Ascending aorta (tissue), 2 donors: Measurements from ENCODE around the gene TUT1. TPM values are rescaled to one million over a fixed set of nuclear protein-coding genes. Genes with fewer than 3 reads are reported as not detected.

ENCODE experiments used
- DNase-seq, 2 donors: peaks; one replicate each; pipeline ENCODE4 v3.0.0-alpha.2; 2019; ENCODE audit warnings: low spot score in 2 of 2
- H3K27ac ChIP-seq, 2 donors: fragments of 200-600 bp; sonication (generic); one replicate each; pipeline ENCODE4 v1.5.1; 2016 to 2017; ENCODE audit warnings: mild to moderate bottlenecking in 1 of 2
- H3K27me3 ChIP-seq: fragments of 200-600 bp; sonication (generic); one replicate; pipeline ENCODE4 v1.5.1; 2017
- H3K36me3 ChIP-seq, 2 donors: fragments of 200-600 bp; sonication (generic); one replicate each; pipeline ENCODE4 v1.5.1; 2016
- H3K4me1 ChIP-seq, 2 donors: fragments of 200-600 bp; sonication (generic); one replicate each; pipeline ENCODE4 v1.5.1; 2016 to 2017; ENCODE audit warnings: mild to moderate bottlenecking in 1 of 2
- H3K4me3 ChIP-seq, 2 donors: fragments of 200-600 bp; sonication (generic); one replicate each; pipeline ENCODE4 v1.5.1; 2016 to 2017; ENCODE audit warnings: mild to moderate bottlenecking in 1 of 2
- H3K9me3 ChIP-seq, 2 donors: fragments of 200-600 bp; sonication (generic); one replicate each; pipeline ENCODE4 v1.5.1; 2016
- CTCF ChIP-seq, 3 experiments: fragments of 200-600 bp in 2 of 3; fragments of 450-650 bp in 1 of 3; sonication (generic) in 2 of 3; IDR thresholded peaks; one replicate each; pipeline ENCODE4 v1.5.1; 2016 to 2019; ENCODE audit warnings: antibody characterized with exemption in 3 of 3, mild to moderate bottlenecking in 1 of 3, moderate library complexity in 1 of 3
- intact Hi-C: fragments of 100-400 bp; cut with DNase I; formaldehyde crosslinking; loops from one replicate; pipeline ENCODE4 v1.15.1; 2023
- total RNA-seq: library from RNA; depleted of rRNA; stranded (reverse); fragments of >200 nt; gene quantifications from one replicate; pipeline ENCODE4 v1.1.0, GENCODE V29; 2016

The TUT1 gene
- total RNA-seq, 1 donor from 2014 or later, result 18.4 TPM

GRCh38 chr11:62603776-62604299 is 12.5 kb upstream of the TUT1 start:
- no peaks in the 10 kb centered on the region for H3K9me3 ChIP-seq
- intact Hi-C loops, result loop anchor here (2.0 to 5.0 kb wide), 3 partner anchors 43 to 105 kb away; partner anchors contain the start of genes GANAB and UBXN1

DNA sequence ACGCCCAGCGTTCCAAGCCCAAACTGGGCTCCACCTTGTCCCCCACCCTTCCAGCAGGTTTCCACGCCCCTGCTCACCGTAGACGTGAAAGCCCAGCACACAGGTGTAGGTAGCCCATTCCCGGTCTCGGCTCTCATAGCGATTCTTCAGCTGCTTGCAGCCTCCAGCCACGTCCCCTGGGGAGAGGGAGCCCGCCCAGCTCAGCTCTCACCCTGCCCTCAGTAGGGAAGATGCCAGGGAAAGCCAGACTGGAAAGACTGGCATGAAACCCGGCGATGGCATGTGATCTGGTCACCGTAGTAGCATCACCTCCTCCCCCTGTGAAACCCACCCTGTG is 11.7 kb upstream of the TUT1 start:
- Histone ChIP-seq H3K36me3 (peaks cover 21 to 36% of the 10 kb centered on the region in 2 donors), H3K27ac (peak overlapping the region; percentile 96 to 97), H3K27me3 (no peaks in the 10 kb centered on the region), H3K4me3 (peak overlapping the region; percentile 87 to 98), H3K4me1 (peaks cover 8 to 20% of the 10 kb centered on the region in 2 donors), H3K9me3 (no peaks in the 10 kb centered on the region)
- TF ChIP-seq CTCF (IDR thresholded peaks at IDR 0.05), result no peak
- no peak for DNase-seq
- intact Hi-C loops, result loop anchor here (2.0 to 5.0 kb wide), 3 partner anchors 44 to 106 kb away; partner anchors contain the start of genes GANAB and UBXN1

More at GRCh38 chr11:62603776-62604299, 12.5 kb upstream of the TUT1 start:
- peak overlapping the region in 1 of 2 donors; percentile 96 for H3K27ac ChIP-seq
- no peak for DNase-seq
- no peaks in the 10 kb centered on the region for H3K27me3 ChIP-seq
- peaks cover 25 to 39% of the 10 kb centered on the region in 2 donors for H3K36me3 ChIP-seq
- no peak overlapping the region for H3K4me3 ChIP-seq
- no peak for TF ChIP-seq CTCF (IDR thresholded peaks at IDR 0.05)
- H3K4me1 ChIP-seq, result peaks cover 8 to 20% of the 10 kb centered on the region in 2 donors

- Histone ChIP-seq H3K27ac (peak overlapping the region; percentile 96 to 97), H3K4me1 (peaks cover 8 to 20% of the 10 kb centered on the region in 2 donors), H3K9me3 (no peaks in the 10 kb centered on the region), H3K4me3 (peak overlapping the region; percentile 87 to 98), H3K36me3 (peaks cover 24 to 38% of the 10 kb centered on the region in 2 donors), H3K27me3 (no peaks in the 10 kb centered on the region)
- peak in 1 of 2 donors; percentile 87 for DNase-seq
- TF ChIP-seq CTCF (IDR thresholded peaks at IDR 0.05), result peak in 2 of 3 experiments; percentile 14 to 41
- intact Hi-C loops, result loop anchor here (1.0 to 5.0 kb wide), 4 partner anchors 10 to 106 kb away; partner anchors contain the start of genes EML3, GANAB and UBXN1
Measured at GRCh38 chr11:62602141-62603071, 11.1 kb upstream of the TUT1 start.

- intact Hi-C loops, result loop anchor here (1.0 to 5.0 kb wide), 4 partner anchors 11 to 107 kb away; partner anchors contain the start of genes EML3, GANAB and UBXN1
- DNase-seq, result peak; percentile 89 to 98
- Histone ChIP-seq H3K27me3 (no peaks in the 10 kb centered on the region), H3K4me3 (peak within 1 kb of the TSS; percentile 87 to 98), H3K9me3 (no peaks in the 10 kb centered on the region), H3K36me3 (peaks cover 25 to 40% of the 10 kb centered on the region in 2 donors), H3K27ac (peak within 1 kb of the TSS; percentile 96 to 97), H3K4me1 (peaks cover 8 to 20% of the 10 kb centered on the region in 2 donors)
- TF ChIP-seq CTCF (IDR thresholded peaks at IDR 0.05), result no peak
Measured at GRCh38 chr11:62601372-62602140, 10.2 kb upstream of the TUT1 start, which contains the start of gene MTA2. Gene MTA2, minus strand, starts transcription at chr11:62601865. Its CDS starts 415 bp downstream, at chr11:62601450.

GRCh38 chr11:62601122-62601371 is 9.7 kb upstream of the TUT1 start:
- DNase-seq, result peak in 1 of 2 donors; percentile 79
- peak overlapping the region; percentile 96 to 97 for H3K27ac ChIP-seq
- peak overlapping the region; percentile 87 to 98 for H3K4me3 ChIP-seq
- intact Hi-C loops, result loop anchor here (5.0 kb wide), 2 partner anchors 46 to 76 kb away; partner anchors contain the start of genes GANAB and UBXN1
- H3K4me1 ChIP-seq, result peaks cover 8 to 20% of the 10 kb centered on the region in 2 donors
- peaks cover 30 to 41% of the 10 kb centered on the region in 2 donors for H3K36me3 ChIP-seq
- no peak for TF ChIP-seq CTCF (IDR thresholded peaks at IDR 0.05)
- H3K27me3 ChIP-seq, result no peaks in the 10 kb centered on the region
- no peaks in the 10 kb centered on the region for H3K9me3 ChIP-seq
